Panc1 (cell line): ENCODE measurements around the gene CRYM.

Experiments used
- CTCF ChIP-seq: fragments of 450-650 bp; IDR thresholded peaks from 2 replicates; pipeline ENCODE4 v1.5.1; 2017; ENCODE audit warnings: mild to moderate bottlenecking
- REST ChIP-seq, 2 experiments: IDR thresholded peaks; 2 replicates each; pipeline ENCODE4 v1.6.1; 2011 to 2012; ENCODE audit warnings: low read depth in 2 of 2, control low read depth in 1 of 2, low read length in 1 of 2, mild to moderate bottlenecking in 1 of 2, moderate library complexity in 1 of 2; ENCODE audit not compliant: insufficient read depth in 1 of 2

- TF ChIP-seq CTCF (no peak), REST (IDR thresholded peaks at IDR 0.05; ENCODE audit: insufficient read depth in 1 of 2, low read depth in 2 of 2, low read length in 1 of 2) (no peak)
These were observed 35.3 kb downstream of the CRYM start for GRCh38 chr16:21242756-21243155.
